Measurements from ENCODE around the gene HYPK. TPM values are rescaled to one million over a fixed set of nuclear protein-coding genes. Genes with fewer than 3 reads are reported as not detected.
"Not testable (repeated sequence)": the region's sequence is repeated elsewhere in the genome, so short reads cannot be mapped to it uniquely, and the experiment has no call there.

Gene HYPK
- total and polyA plus RNA-seq, 12 donors, result 5.5 to 24.3 (median 10.4) TPM

DNA sequence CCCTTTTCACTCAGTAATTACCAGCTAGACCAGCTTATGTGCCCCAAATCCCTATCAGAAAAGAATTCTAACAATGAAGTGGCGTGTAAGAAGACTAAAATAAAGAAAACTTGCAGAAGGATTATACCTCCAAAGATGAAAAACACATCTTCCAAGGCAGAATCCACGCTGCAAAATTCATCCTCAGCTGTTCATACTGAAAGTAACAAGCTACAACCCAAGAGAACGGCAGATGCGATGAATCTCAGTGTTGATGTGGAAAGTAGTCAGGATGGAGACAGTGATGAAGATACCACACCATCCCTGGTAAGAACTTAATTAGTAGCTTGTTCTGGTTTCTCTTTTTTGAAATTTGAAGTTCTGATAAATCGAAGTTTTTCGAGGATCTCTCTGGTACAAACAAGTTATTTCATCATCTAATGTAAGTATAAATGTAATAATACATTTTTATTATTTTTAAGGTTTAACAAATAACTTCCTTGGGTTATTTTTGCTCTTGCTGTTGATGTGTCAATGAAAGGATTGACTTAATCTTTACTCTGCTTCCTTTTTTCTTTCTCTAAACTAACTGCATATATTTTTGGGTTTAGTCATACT is 27.8 kb downstream of the HYPK start:
- peak overlapping the region in 2 of 10 donors; percentile 24 to 27 for H3K27ac ChIP-seq
- H3K4me1 ChIP-seq, result peaks cover 13 to 49% (median 26%) of the 10 kb centered on the region in 9 donors
- DNase-seq (no peak), ATAC-seq (no peak)
- H3K9me3 ChIP-seq, result no peaks in the 10 kb centered on the region
- intact Hi-C loops (cut with DNase I), result no loop called here
- WGBS, 2 donors, result 59 to 63% methylated on average over 6 of the region's 6 CpGs
- TF ChIP-seq, protein P1, sequence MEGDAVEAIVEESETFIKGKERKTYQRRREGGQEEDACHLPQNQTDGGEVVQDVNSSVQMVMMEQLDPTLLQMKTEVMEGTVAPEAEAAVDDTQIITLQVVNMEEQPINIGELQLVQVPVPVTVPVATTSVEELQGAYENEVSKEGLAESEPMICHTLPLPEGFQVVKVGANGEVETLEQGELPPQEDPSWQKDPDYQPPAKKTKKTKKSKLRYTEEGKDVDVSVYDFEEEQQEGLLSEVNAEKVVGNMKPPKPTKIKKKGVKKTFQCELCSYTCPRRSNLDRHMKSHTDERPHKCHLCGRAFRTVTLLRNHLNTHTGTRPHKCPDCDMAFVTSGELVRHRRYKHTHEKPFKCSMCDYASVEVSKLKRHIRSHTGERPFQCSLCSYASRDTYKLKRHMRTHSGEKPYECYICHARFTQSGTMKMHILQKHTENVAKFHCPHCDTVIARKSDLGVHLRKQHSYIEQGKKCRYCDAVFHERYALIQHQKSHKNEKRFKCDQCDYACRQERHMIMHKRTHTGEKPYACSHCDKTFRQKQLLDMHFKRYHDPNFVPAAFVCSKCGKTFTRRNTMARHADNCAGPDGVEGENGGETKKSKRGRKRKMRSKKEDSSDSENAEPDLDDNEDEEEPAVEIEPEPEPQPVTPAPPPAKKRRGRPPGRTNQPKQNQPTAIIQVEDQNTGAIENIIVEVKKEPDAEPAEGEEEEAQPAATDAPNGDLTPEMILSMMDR (IDR thresholded peaks at IDR 0.05), result no peak
- H3K27me3 ChIP-seq, result no peaks in the 10 kb centered on the region
- peaks cover 0 to 4% (median 0%) of the 10 kb centered on the region in 9 donors for H3K36me3 ChIP-seq
- peak overlapping the region in 4 of 10 donors; percentile 59 to 66 (median 62) for H3K4me3 ChIP-seq

DNA sequence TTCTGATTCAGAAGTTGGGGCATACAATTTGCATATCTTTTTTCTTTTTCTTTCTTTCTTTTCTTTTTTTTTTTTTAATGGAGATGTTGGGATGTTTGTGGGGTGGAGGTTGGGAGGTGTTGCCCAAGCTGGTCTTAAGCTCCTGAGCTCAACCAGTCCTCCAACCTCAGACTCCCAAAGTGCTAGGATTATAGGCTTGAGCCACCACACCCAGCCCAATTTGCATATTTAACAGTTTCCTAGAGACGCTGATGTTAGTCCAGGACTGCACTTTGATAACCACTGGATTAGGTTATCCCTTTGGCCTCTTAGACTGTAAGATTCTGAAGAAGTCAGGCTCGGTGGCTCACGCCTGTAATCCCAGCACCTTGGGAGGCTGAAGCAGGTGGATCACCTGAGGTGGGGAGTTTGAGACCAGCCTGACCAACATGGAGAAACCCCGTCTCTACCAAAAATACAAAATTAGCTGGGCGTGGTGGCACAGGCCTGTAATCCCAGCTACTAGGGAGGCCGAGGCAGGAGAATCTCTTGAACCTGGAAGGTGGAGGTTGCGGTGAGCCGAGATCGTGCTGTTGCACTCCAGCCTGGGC is 29.6 kb downstream of the HYPK start:
- H3K36me3 ChIP-seq; H3K27me3 ChIP-seq; H3K9me3 ChIP-seq; ATAC-seq; intact Hi-C loops (cut with DNase I); DNase-seq; H3K4me3 ChIP-seq; H3K27ac ChIP-seq: not testable (repeated sequence)
- peaks cover 5 to 37% (median 18%) of the 10 kb centered on the region in 9 donors for H3K4me1 ChIP-seq
- WGBS, 2 donors, result 95% methylated on average over 9 of the region's 9 CpGs

DNA sequence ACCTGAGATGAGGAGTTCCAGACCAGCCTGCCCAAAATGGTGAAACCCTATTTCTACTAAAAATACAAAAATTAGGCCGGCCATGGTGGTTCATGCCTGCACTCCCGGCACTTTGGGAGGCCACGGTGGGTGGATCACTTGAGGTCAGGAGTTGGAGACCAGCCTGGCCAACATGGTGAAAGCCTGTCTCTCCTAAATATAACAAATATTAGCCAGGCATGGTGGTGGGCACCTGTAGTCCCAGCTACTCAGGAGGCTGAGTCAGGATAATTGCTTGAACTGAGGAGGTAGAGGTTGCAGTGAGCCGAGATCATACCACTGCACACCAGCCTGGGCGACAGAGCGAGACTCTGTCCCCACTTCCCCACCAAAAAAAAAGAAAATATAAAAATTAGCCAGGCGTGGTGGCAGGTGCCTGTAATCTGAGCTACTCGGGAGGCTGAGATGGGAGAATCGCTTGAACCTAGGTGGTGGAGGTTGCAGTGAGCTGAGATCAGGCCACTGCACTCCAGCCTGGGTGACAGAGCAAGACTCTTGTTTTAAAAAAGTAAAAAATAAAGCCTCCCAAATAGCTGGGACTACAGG is 30.4 kb downstream of the HYPK start:
- DNase-seq; ATAC-seq; H3K4me3 ChIP-seq; H3K27me3 ChIP-seq; H3K9me3 ChIP-seq; intact Hi-C loops (cut with DNase I); H3K27ac ChIP-seq: not testable (repeated sequence)
- H3K36me3 ChIP-seq, result peaks cover 0 to 11% (median 0%) of the 10 kb centered on the region in 9 donors
- 98 to 99% methylated on average over 9 of the region's 9 CpGs for WGBS, 2 donors
- H3K4me1 ChIP-seq, result peaks cover 5 to 33% (median 18%) of the 10 kb centered on the region in 9 donors

DNA sequence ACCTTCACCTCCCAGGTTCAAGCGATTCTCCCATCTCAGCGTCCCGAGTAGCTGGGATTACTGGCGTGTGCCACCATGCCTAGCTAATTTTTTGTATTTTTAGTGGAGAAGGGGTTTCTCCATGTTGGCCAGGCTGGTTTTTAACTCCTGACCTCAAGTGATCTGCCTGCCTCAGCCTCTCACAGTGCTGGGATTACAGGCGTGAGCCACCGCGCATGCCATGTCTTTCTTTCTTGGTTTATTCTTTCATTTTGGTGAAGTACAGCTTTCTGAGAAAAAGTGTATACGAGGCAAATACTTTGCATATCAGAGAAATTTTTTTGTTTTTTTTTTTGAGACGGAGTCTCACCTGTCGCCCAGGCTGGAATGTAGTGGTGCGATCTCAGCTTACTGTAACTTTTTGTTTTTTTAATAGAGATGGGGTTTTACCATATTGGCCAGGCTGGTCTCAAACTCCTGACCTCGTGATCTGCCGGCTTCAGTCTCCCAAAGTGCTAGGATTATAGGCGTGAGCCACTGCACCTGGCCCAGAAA is 31.2 kb downstream of the HYPK start:
- 91 to 94% methylated on average over 14 of the region's 14 CpGs for WGBS, 2 donors
- H3K4me3 ChIP-seq; H3K9me3 ChIP-seq; H3K27me3 ChIP-seq; intact Hi-C loops (cut with DNase I); DNase-seq; H3K27ac ChIP-seq; ATAC-seq: not testable (repeated sequence)
- peaks cover 0 to 19% (median 0%) of the 10 kb centered on the region in 9 donors for H3K36me3 ChIP-seq
- H3K4me1 ChIP-seq, result peaks cover 0 to 25% (median 12%) of the 10 kb centered on the region in 9 donors

DNA sequence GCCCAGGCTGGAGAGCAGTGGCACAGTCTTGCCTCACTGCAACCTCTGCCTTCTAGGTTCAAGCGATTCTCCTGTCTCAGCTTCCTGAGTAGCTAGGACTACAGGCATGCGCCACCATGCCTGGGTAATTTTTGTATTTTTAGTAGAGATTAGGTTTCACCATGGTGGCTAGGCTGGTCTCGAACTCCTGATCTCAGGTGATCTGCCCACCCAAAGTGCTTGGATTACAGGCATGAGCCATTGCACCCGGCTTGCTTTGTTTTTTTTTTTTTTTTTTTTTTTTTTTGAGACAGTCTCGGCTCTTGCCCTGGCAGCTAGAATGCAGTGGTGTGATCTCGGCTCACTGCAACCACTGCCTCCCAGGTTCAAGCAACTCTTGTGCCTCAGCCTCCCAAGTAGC is 32.1 kb downstream of the HYPK start:
- peaks cover 0 to 18% (median 4%) of the 10 kb centered on the region in 9 donors for H3K4me1 ChIP-seq
- H3K27me3 ChIP-seq; intact Hi-C loops (cut with DNase I); H3K9me3 ChIP-seq; DNase-seq; H3K27ac ChIP-seq; H3K4me3 ChIP-seq; ATAC-seq: not testable (repeated sequence)
- WGBS, 2 donors, result 92 to 93% methylated on average over 5 to 6 of the region's 6 CpGs
- peaks cover 0 to 24% (median 0%) of the 10 kb centered on the region in 9 donors for H3K36me3 ChIP-seq

DNA sequence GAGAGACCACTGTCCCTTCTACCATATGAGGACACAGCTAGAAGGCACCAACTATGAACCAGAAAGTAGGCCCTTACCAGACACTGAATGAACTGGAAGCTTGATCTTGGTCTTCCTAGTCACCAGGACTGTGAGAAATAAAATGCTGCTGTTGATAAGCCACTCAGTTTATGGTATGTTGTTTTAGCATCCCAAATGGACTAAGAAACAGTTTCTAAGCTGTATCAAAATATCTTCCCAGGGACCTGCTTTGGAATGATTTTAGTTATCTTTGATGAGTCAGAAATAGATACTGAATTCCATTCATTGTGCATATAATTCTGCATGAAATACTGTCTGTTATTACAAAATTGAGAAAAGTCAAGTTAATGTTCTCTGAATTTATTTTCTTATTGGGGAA is 45.0 kb downstream of the HYPK start:
- Histone ChIP-seq H3K36me3 (peaks cover 0 to 69% (median 0%) of the 10 kb centered on the region in 9 donors), H3K4me3 (no peak overlapping the region), H3K27ac (no peak overlapping the region), H3K9me3 (no peaks in the 10 kb centered on the region), H3K27me3 (no peaks in the 10 kb centered on the region), H3K4me1 (no peaks in the 10 kb centered on the region)
- ATAC-seq (no peak), DNase-seq (no peak)
- TF ChIP-seq, protein P1 (IDR thresholded peaks at IDR 0.05), result no peak
- intact Hi-C loops (cut with DNase I), result no loop called here
